Measurements from ENCODE around the gene MNX1.

MNX1 gene

DNA sequence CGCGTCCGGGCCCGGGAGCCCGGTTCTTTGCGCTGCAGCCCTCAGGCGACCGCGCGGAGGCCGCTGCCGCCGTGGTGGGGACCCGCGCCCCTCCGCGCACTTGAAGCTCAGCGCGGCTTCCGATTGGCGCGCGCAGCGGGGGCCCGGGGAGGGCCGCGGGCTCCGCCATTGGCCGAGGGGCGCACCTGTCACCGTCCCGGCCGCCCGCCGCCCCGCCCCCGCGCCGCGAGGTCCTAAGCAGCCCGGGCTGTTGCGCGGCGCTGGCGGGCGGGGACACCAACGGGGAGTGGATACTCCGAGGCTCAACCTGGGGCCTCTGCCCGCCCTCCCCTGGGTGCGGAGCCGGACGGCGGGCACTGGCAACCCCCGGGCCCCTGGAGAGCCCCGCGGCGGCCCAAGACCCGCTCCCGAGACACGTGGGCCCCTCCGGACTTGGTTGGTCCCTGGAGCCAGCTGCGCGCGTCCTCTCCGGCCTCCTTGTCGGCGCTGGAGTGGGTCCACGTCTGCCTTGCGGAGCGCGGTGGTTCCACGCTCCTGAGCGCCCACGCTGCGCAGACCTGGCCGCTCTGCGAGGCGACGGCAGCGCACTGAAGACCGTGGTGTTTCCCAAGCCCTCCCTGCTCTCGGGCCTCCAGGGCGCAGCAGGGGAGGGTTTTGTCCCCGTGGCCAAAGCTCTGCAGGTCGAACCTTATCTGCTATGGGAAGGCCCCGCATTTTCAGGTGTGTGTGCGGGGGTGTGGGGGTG, at the start of gene MNX1:
TSS of gene MNX1 (minus strand) at position 76 of the 745 bp plus-strand sequence. CDS start 313 bp downstream, outside the sequence.
- DNase-seq: peak; percentile 97

DNA sequence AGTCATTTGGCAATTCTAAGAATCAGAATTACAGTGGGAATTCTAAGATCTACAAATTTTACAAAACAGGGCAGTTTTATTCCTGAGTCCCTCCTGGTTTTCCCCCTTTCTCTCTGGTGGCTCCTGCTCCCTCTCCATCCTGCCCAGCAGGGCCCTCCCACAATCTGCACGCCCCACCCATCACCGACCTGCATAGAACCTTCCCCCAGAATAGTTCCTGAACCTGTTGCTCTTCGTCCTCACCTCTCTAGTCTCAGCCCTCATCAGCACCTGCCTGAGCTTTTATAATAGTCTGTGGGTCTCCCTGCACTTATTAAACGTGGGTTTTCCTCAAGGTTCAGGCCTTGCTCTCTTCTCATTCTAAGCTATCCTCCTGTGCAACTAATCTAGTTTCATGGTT, 49.1 kb upstream of the MNX1 start:
- no peak for DNase-seq

DNA sequence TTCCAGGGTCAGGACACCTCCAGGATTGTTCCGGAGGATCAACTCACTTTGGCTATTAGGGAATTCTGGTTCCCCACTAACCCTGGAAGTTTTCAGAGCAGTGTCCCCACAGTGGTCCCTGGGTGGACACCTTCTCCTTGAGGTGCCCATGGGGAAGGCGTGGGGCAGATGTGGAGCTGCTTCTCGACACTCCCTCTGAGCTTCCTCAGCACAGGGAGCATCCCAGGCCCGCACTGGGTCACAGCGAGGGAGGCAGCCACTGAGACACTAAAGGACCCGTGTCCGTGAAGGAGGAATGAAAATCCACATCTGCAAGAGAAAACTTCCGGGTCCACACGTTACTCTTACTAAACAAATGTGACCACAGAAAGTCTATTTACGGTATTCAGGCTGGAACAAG, 48.2 kb upstream of the MNX1 start:
- no peak for DNase-seq

DNA sequence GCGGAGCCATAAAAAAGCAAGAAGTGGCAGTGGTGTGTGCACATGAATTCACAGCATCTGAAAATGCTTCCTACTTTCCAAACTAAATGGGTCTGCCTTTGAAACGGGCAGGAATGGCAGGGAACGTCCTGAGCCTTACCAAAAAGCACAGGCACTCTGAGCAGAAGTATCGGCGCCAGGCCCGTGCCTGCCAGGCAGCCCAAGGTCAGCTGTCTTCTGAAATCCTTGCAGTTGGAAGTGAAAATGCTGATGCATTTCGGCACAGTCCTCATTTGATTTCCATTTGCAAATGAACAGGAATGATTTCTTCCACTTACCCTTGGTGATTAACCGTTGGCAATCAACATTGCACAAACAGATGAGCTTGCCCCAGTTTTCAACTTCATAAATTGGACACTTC, 47.6 kb upstream of the MNX1 start:
- no peak for DNase-seq

DNA sequence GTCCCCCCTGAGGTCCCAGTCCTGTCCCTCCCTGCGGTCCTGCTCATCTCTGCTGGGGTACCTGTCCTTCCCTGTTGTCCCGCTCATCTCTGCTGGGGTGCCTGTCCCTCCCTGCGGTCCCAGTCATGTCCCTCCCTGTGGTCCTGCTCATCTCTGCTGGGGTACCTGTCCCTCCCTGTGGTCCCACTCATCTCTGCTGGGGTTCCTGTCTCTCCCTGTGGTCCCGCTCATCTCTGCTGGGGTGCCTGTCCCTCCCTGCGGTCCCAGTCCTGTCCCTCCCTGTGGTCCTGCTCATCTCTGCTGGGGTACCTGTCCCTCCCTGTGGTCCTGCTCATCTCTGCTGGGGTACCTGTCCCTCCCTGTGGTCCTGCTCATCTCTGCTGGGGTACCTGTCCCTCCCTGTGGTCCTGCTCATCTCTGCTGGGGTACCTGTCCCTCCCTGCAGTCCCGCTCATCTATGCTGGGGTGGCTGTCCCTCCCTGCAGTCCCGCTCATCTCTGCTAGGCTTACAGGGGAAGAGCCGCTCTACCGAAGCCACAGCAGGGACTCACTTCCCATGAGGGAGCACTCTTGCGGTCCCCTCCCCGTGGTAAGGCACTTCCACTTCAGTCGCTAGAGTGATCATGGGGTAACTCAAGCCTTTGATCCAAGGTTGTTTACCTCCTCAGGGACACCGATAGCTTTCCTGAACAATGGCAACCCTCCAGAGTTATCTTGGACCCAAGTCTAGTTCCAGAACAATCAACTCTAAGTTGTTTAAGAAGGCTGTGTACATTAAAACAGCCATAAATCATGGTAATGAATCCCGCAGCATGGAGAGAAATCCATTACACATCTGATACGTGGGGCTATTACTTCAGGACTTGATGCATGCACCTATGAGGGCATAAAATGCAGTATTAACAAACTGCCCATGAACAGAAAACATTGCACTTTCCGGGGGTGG, 46.8 kb upstream of the MNX1 start:
- no peak for DNase-seq

DNA sequence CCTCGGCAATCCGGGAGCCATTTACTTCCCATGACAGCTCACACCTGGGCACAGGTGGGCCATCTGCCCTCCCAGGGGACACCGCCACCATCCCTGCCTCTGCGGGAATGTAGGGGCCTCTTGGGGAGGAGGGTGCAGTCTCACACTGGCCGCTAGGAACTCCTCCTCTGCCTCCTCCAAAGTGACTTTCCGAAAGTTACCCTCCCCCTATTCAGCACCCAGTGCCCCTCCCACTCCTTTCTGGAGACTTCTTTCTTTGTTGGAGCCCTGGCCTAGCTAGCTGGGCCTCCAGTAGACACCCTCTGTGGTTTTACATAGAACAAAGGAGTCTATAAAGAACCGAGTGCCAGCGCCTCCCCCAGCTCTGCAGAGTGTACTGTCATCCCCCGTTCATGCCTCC, 45.8 kb upstream of the MNX1 start:
- DNase-seq: no peak

DNA sequence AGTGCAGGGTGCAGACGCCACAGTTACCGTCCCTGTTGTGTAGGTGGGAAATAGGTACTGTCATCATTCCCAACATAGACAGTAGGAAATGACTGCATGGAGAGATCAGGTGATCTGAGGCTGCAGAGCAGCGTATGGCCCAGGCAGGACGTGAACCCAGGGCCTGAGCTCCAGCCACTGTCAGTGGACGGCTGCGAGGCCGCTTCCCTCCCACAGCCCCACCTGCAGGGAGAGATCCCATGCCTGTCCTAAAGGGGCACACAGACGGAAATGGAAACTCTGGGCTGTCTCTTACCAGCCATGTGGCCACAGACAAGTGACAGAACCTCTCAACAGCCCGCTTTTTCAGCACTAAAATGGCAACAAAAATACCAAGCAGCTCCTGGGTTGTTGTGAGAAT, 44.5 kb upstream of the MNX1 start:
- no peak for DNase-seq

DNA sequence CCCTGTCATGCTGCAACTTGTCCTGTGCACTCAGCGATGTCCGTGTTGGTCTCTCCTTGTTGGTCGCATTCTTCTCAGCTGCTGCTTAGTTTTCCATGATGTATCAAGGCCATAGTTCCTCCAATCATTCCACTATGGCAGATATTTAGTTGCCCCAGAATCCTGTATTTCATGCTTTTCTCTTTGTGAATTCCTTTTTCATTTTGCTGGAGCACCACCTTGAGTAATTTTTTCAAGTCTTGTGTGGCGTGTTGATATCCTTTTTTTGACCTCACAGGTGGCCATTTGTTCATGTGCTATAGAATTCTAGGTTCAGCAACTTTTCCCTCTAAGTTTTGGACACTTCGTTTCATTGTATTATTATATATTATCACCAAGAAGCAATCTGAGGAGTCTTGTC, 42.7 kb upstream of the MNX1 start:
- no peak for DNase-seq

DNA sequence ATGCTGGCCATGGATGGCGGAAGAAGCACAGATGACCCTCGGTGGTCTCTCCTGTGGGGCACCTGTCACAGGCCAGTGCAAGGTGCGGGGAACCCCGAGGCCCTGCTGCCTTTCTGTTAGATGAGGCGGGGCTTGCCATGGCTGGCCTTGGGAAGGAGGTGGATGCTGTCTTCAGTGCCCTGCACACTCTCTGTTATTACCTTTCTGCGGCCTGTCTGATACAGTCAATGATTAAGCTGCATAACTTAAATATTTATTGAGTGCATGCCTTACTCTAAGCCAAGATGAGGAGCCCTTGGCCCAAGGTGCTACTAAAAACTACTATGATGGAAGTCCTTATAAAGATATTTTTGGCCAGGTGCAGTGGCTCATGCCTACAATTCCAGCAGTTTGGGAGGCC, 36.7 kb upstream of the MNX1 start:
- DNase-seq: no peak

DNA sequence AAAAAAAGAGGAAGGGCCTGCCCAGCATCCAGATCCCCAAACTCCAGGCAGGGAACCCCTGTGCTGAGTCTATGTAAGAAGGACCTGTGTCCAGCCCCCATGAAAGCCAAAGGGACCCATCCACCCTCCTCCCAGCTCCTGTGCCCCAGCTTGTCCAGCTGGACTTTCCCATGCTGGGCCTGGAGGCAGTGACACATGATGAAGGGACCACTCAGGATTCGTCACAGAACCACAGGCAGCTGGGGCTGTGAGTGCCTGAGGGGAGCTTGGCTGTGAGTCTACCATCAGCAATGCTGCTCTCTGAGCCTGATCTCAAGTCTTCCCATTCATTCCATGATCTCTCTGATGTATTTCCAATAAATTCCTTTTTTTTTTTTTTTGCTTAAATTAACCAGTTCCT, 36.2 kb upstream of the MNX1 start:
- DNase-seq: no peak

DNA sequence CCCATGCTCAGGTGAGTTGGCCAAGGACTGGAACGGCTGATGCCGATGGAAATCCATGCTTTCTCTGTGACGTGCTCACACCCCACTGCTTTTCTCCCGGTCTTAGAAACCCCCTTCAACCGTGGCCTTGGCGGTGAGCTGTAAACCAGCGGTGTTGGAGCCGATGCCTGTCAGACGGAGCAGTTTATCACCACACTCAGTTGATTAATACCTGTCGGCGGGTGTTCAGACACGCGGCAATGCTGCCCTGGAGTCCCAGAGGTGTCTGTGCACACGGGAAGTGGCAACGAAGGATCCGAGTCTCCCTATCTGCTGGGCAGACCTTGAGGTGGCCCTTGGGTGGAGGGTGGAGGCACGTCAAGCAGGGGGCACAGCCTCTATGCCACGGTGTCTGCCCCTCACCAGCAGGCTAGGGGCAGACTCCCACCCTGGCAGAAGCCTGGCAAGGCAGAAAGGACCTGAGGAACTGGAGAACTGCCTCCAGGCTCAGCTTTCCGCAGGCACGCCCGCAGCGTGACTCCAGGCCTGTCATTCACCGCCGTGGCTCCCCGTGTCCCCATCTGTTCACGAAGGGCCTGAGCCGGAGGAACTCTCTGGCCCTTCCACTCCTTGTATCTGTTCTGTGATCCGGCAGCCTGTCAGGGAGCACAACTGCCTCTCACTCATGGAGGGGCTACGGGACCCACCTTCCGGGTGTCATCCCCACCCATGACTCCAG, 34.6 kb upstream of the MNX1 start:
- no peak for DNase-seq

DNA sequence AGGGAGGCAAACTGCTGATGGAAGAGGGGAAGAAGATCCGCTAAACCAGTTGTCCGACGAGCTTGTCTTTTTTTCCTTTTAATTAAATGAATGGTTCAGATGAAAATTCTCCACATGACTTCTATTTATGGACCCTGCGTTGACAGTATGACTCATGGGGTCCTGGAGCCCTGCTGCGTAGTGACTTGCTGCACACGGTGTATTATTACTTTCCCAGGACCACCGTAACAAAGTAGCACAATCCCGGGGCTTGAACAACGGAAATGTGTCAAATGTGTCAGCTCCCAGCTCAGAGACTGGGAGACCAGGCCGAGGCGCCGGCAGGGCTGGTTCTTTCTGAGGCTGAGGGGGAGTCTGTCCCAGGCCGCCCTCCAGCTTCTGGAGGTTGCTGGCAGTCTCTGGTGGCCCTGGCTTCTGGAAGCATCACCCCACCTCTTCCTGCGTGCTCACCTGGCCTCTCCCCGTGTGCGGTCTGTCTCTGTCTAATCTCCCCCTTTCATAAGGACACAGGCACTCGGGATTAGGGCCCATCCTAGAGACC, 33.8 kb upstream of the MNX1 start:
- no peak for DNase-seq

DNA sequence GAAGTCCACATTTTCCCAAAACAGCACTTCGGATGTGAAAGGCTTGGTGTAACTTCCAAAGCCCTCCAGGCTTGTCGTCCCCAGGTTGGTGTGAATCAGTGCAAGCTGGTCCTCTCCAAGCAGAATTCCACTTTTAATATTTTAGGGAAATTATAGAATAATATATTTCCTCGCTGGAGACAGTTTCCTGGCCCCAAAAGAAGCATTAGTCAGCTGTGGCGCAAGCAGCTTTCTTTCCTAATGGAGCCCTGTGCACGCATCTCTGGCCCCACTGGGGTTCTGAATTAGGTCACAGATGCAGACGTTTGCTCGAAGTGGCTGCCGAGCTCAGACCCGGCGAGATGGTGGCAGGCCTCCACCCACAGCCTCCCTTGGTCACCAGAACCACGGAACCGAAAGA, 33.3 kb upstream of the MNX1 start:
- no peak for DNase-seq

DNA sequence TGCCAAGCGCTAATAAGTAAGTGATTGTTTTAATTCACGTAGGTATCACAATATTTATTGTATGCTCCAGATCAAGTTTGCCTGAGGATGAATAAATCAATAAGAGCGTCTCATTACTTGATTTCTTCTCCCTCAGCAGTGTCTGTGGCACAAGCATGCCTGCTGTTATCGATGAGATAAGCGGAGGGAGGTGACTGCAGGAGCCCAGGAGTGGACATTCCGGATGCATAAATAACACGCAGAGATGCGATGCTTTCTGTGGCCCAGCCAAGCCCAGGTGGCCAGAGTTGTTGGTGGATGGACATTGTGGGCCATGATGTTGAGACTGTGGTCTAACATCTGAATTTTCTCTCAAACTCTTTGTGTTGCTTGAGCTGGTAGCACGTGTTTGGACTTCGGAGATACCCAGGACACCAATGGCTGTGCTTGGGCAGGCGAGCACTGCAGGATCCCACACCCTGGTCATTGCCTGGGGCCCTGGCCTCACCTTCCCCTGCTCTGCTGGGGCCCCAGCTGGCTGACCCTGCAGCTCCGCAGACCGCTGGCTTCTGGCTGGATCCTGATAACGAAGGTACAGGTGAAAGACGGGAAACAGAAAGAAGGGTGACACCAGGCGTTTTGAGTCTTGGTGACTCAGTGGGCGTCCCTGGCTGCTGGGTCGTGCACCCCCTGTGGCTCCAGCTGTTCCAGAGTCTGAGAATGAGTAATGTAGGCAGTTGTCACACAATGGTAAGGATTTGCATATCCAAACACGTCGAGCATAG, 31.2 kb upstream of the MNX1 start:
- DNase-seq: no peak

DNA sequence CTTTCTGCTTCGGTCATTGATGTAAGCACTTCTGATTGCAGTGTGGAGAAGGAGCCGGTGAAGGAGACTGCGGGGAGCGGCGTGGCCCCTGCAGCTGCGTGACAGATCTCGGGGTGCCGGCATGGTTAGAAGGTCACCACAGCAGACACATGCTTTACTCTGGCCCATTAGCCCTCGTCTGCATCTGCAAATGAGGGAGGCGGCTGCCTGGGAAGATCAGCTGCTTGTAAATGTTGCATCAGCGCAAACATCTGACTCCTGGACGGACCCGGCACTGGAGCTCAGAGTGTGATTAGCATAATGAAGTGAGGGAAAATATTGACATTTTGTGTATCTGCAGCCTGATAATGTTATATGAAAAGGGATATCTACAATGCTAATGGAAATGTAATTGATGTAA, 30.5 kb upstream of the MNX1 start:
- no peak for DNase-seq

DNA sequence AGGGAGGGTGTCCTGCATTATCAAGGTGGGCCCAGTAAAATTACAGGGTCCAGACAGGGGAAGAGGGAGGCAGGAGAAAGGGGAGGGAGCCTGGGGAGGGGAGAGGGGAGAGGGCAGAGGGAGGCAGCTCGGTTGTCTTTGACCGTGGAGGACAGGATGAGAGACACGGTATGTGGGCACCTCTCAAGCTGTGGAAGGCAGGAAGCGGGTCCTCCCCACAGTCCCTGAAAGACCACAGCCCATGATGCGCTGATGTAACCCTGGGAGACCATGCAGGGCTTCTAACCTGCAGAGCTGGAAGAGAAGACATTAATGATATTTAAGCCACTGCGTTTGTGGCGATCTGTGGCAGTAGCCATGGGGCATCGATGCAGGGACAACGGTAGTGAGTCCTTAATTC, 27.2 kb upstream of the MNX1 start:
- DNase-seq: no peak

DNA sequence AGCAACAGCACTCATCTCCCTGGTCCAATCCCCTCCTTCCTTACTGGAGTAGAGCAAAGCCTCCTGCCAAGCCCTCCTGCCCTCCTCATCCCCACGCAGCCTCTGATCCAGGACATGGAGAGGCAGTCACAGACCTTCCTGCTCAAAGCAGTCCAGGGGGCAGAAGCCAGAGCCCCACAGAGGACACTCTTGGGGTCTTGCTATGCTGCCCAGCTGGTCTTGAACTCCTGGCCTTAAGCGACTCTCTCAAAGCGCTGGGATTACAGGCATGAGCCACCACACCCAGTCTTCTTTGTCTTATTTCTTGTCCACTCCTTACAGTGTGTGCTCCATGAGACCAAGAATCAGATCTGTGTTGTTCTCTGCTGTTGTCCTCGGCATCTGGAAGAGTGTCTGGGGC, 26.6 kb upstream of the MNX1 start:
- DNase-seq: no peak

DNA sequence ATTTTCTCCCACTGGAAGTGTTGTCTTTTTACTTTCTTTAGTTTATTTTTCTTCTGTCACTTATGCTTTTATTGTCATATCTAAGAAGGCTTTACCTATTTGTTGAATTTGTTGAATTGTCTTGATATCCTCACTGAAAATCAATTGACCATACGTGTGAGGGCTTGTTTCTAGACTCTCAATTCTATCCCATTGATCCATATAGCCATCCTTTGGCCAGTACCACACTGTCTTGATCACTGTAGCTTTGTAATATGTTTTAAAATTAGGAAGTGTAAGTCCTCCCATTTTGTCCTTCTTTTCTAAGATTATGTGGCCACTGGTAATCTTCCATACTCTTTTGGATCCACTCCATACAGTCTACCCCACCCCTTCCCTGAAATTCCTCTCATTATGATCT, 25.5 kb upstream of the MNX1 start:
- no peak for DNase-seq

DNA sequence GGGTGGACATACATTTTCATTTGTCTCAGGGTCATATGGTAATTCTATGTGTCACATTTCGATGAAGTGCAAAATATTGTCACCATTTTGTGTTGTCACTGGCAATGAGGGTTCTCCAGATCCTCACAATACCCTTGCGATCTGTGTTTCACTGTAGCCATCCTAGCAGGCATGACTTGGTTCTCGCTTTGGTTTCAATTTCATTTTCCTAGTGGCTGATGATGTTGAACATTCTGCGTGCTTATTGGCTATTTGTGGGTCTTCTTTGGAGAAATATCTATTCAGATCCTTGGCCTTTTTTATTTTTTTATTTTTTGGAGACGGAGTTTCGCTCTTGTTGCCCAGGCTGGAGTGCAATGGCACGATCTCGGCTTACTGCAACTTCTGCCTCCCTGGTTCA, 24.8 kb upstream of the MNX1 start:
- DNase-seq: peak; percentile 46

DNA sequence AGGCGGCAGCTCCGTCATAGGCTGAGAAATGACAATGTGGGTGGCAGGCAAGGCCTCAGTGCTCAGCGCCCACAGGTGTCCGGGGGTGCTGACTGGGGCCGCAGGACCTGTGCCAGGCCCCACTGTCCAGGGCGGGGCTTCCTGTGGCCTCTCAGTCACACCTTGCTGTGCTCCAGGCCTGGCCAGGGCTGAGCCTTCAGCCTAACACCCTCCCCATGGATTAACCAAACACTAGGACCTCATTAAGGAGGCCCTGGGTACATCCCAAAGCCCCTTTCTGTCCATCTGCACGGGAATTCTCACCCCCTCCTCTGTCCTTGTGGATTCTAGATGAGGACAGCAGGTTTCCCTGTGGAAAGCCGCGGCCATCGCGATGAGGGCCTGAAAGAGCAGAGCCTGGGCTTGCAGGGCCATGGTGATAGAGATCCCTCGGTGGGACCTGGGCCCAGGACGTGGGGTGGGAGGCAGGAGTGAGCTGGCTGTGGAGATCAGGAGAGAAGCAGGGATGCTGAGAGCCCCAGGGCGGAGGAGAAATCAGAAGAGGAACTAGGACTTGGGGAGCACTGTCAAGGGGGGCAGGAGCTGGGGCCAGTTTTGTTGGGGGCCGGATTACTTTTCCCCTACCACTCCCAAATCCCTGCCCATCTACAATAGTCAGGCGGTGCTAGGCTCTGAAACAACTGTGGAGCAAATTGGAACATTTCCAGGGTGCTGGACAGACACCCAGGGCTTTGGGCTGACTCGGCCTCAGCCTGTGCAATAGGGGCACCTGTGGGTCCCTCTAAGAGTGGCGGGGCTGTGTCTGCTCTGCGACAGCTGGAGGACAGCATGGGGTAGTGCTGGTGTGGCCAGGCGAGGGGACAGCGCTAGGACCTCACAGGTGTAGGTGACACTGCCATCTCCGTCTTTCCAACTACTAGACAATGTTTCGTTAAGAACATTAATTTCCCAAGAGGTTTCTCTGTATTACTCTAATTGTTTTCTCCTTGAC, 23.3 kb upstream of the MNX1 start:
- peak; percentile 81 for DNase-seq

Measured in RPMI8226 (cell line).